Fibroblast of villous mesenchyme (primary cell): ENCODE results near the gene ARHGAP30. TPM values are rescaled to one million over a fixed set of nuclear protein-coding genes. Genes with fewer than 3 reads are reported as not detected.
A peak's percentile ranks its signal among the peaks of the same experiment; 100 is the strongest.

Experiments
- DNase-seq: peaks from one replicate; pipeline ENCODE4 v3.0.0-alpha.2; 2010; ENCODE audit warnings: low read depth
- H3K4me3 ChIP-seq: 2 replicates; pipeline ENCODE4 v1.5.1; 2011; ENCODE audit warnings: low read depth, mild to moderate bottlenecking, low read length
- CTCF ChIP-seq: IDR thresholded peaks from 2 replicates; pipeline ENCODE4 v1.5.1; 2012; ENCODE audit warnings: low read depth, mild to moderate bottlenecking, low read length; ENCODE audit not compliant: insufficient read depth
- total RNA-seq: library from RNA; depleted of rRNA; stranded (reverse); fragments of >200 nt; gene quantifications from 2 replicates; pipeline ENCODE4 v1.2.3, GENCODE V29; 2012

Gene ARHGAP30
- total RNA-seq, 1 donor = under 0.01 TPM

DNA sequence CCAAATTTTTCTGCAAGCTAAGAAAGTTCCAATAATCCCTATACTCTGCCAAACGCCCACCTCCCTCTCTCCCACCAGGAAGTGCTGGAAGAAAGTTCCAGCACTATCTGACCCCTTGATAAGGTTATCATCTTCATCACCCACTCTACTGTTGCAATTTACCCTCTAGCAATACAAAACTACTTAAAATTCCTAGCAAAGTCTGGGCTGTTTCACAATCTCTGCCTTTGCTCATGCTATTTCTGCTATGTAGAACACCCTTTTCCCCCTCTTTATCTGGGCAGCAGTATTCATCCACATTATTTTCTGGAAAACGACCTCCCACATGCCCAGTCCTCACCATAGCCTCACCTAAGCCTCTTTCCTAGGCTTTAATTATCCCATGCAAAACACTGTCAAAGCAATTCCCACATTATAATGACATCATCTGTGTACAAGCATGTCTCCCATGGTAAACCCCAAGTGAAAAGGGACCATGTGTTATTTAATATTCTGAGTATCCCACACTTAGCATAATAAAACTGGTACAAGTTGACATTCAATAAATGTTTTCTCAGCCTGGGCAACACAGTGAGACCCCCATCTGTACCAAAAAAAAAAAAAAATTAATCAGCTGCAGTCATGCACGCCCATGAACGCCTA is 60.7 kb downstream of the ARHGAP30 start:
- no peak overlapping the region for H3K4me3 ChIP-seq
- TF ChIP-seq CTCF = no peak
- DNase-seq = peak; percentile 82

DNA sequence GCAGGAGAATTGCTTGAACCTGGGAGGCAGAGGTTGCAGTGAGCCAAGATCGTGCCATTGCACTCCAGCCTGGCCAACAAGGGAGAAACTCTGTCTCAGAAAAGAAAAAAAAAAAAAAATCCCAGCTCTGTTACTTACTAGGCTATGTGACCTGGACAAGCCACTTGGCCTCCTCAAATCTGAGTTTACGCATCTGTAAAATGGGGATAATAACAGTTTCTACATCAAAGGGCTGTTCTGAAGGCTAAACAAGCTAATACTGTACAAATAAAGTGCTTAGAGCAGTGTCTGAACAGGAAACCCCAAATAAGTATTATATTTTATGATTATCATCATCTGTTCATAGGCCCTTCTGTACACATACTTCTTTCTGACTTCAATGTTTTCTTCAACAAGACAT is 62.3 kb downstream of the ARHGAP30 start:
- H3K4me3 ChIP-seq = no peak overlapping the region
- TF ChIP-seq CTCF = no peak
- DNase-seq = no peak

DNA sequence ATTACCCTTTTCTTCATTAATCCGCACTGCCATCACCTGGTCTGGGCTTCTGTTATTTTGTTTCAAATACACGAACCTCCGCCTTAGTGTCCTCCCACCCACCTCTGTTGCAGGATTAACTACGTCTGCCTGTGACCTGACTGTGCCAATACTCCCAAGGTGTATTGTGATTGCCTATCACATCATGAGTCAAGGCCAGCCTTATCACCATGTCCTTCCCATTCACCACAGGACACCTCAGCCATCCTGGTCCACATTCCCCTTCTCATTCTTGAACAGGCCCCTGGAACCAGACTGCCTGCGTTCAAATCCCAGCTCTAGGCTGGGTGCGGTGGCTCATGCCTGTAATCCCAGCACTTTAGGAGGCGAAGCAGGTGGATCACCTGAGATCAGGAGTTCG is 63.1 kb downstream of the ARHGAP30 start:
- DNase-seq = no peak
- TF ChIP-seq CTCF = no peak
- no peak overlapping the region for H3K4me3 ChIP-seq

DNA sequence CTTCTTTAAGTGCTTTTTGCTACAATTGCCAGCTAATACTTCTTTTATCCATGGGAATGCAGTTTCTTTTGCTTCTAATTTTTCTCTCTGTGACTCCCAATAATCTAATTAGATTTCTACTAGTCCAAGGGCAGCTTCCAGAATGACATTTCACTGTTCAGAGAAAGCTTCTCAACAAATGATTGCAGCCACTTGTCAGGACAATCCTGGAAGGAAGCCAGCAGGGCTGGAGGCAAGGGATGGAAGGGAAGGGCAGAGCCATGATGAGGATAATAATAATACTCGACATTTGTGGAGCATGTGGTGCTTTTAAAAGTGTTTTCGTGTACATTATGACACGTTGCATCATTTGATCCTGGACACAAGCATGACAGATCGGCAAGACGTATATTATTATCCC is 68.2 kb downstream of the ARHGAP30 start:
- H3K4me3 ChIP-seq = no peak overlapping the region
- no peak for TF ChIP-seq CTCF
- DNase-seq = peak; percentile 10

- no peak overlapping the region for H3K4me3 ChIP-seq
- TF ChIP-seq CTCF = no peak
- DNase-seq = no peak
These were observed 68.8 kb downstream of the ARHGAP30 start for GRCh38 chr1:161000736-161001480.

DNA sequence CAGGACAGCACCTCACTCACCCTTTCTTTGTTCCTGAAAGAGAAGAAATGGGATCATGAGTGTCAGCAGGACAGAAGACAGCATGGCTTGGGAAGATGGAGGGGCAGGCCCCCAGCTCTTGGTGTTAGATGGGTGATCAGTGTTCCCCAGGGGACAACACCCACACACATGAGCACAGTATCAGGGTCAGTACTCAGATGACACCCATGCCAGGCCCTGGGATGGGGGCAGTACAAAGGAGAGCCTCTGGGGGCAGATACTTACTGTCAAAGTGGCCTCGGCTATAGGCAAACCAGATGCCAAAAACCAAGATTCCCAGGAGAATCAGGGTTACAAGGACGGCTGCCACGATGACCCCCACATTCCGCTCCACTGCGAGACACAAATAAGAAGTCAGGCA is 70.3 kb downstream of the ARHGAP30 start:
- no peak for TF ChIP-seq CTCF
- no peak for DNase-seq
- no peak overlapping the region for H3K4me3 ChIP-seq
